Kidney epithelial cell (primary cell): ENCODE data around the gene ZNF17. TPM values are rescaled to one million over a fixed set of nuclear protein-coding genes. Genes with fewer than 3 reads are reported as not detected.

Experiments used
- DNase-seq: peaks from one replicate; pipeline ENCODE4 v3.0.0-alpha.2; 2010; ENCODE audit warnings: low read depth
- H3K27me3 ChIP-seq: 2 replicates; pipeline ENCODE4 v1.6.0; 2011; ENCODE audit warnings: low read length; ENCODE audit not compliant: control insufficient read depth, insufficient read depth
- H3K36me3 ChIP-seq: 2 replicates; pipeline ENCODE4 v1.5.1; 2011; ENCODE audit warnings: low read length; ENCODE audit not compliant: control insufficient read depth, insufficient read depth
- H3K4me3 ChIP-seq: 2 replicates; pipeline ENCODE4 v1.5.1; 2011; ENCODE audit warnings: low read depth, mild to moderate bottlenecking, control low read depth, low read length
- CTCF ChIP-seq: IDR thresholded peaks from 2 replicates; pipeline ENCODE4 v1.5.1; 2011; ENCODE audit warnings: mild to moderate bottlenecking, moderate library complexity, low read length, control low read depth, inconsistent platforms; ENCODE audit not compliant: insufficient read depth, poor library complexity, severe bottlenecking
- total RNA-seq: library from RNA; depleted of rRNA; stranded (reverse); fragments of >200 nt; gene quantifications from 2 replicates; pipeline ENCODE4 v1.2.3, GENCODE V29; 2015

The ZNF17 gene
- total RNA-seq, 1 donor from 2014 or later = 6.3 TPM

DNA sequence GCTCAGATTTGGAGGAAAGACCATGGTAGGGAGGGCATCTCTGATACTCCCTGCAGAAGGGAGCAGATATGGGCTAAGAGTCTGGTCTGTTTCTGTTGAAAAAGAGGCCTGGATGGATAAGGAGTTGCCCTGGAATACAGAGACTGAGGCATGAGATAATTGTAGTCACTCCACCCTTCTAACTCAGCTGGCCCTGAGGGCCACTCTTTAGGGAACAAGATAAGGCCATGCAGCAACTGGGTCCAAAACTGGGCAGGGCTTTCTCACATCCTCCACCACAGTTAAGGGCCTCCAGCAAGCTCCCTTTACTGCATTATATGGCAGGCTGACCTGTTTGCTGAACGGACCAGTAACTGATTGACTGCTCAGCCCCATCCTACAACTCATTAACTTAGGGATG is 25.5 kb downstream of the ZNF17 start:
- TF ChIP-seq CTCF = no peak
- H3K36me3 ChIP-seq = no peaks in the 10 kb centered on the region
- DNase-seq = no peak

GRCh38 chr19:57437931-57438330 is 27.0 kb downstream of the ZNF17 start:
- DNase-seq = no peak
- TF ChIP-seq CTCF = no peak
- Histone ChIP-seq H3K4me3 (no peak overlapping the region), H3K27me3 (no peaks in the 10 kb centered on the region), H3K36me3 (no peaks in the 10 kb centered on the region)

More for the DNA sequence above, 25.5 kb downstream of the ZNF17 start:
- H3K27me3 ChIP-seq = no peaks in the 10 kb centered on the region
- peak overlapping the region; percentile 84 for H3K4me3 ChIP-seq

DNA sequence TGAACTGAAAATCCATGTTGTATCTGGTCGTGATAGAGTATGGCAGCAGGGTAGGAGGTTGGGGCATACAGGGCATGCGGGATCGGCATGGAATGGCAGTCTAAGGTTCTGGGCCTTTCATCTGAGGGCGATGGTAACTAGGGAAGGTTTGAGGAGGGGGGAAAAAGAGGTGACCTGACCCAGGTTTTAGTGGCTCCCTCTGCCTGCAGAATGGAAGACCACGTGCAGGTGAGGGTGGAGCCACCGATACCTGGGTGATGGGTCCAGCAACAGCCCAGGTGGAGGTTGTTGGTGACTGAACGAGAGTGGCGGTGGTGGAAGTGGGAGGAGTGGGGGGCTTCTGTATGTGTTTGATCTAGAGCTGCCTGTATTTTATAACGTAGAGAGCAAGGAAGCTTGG is 28.0 kb downstream of the ZNF17 start:
- H3K27me3 ChIP-seq = no peaks in the 10 kb centered on the region
- DNase-seq = no peak
- H3K4me3 ChIP-seq = no peak overlapping the region
- no peak for TF ChIP-seq CTCF
- peaks cover 1% of the 10 kb centered on the region for H3K36me3 ChIP-seq

DNA sequence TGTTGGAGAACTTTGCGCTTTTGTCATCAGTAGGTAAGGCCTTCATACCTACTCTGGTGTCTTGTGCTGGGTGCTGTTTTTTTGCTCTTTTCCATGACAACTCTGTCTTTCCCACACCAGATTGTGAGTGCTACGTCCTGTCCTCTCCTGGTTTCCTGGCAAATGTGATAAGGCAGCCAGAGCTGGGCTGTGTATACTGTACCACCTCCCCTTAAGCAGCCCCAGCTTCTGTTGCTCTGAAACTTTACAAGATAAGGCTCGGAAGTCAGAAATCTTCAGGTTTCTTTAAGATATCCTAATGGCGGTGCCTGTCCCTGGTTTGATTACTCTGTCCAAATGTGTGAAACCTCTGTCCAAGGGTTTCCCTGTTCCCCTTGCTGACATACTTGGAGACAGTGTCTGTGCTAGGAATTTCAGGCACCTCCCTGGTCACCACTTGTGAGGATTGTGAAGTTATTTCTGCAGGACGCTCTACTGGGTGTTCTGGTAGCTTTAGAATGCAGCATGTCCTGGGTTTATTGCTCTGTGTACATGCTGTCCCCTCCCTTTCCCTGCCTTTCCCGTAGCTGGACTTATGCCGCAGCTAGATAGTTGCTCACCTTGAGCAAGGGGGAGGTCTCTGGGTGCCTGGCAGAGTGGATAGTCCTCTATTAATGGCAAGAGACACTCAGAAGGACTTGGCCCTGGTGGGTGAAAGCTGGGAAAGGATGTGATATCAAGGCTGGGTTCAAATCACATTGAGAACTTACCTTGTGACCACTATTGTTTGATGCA is 31.2 kb downstream of the ZNF17 start:
- Histone ChIP-seq H3K27me3 (no peaks in the 10 kb centered on the region), H3K36me3 (peaks cover 2% of the 10 kb centered on the region), H3K4me3 (no peak overlapping the region)
- no peak for TF ChIP-seq CTCF
- no peak for DNase-seq

DNA sequence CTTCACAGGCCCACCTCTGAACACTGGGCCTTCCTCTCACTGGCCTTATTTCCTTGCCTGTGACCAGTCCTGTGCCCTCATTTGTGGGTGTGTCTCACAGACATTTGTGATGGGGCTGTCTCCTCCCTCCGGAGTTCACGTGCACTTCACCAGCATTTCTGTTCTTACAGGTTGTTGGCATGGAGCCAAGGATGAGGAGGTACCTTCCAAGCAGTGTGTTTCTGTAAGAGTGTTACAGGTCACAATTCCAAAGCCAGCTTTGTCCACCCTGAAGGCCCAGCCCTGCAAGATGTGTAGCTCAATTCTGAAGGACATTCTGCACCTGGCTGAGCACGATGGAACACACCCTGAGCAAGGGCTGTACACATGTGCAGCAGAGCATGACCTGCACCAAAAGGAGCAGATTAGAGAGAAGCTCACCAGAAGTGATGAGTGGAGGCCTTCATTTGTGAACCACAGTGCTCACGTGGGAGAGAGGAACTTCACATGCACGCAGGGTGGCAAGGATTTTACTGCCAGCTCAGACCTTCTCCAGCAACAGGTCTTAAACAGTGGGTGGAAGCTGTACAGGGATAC is 32.2 kb downstream of the ZNF17 start:
- H3K36me3 ChIP-seq = peaks cover 2% of the 10 kb centered on the region
- no peak for TF ChIP-seq CTCF
- no peaks in the 10 kb centered on the region for H3K27me3 ChIP-seq
- no peak for DNase-seq
- no peak overlapping the region for H3K4me3 ChIP-seq
